SK-N-SH (cell line): ENCODE data around the gene CPNE1. TPM values are rescaled to one million over a fixed set of nuclear protein-coding genes. Genes with fewer than 3 reads are reported as not detected.

Source experiments
- CTCF ChIA-PET: fragments of 300-600, 350-600 bp; formaldehyde crosslinking; extraction: SDS; loops from one replicate; lab custom pipeline; 2021; lab: Yijun Ruan, JAX
- POLR2A ChIA-PET: fragments of 350-600 bp; sonication (Branson Sonifier 250); formaldehyde crosslinking; extraction: SDS; loops from one replicate; lab custom pipeline; 2020; ENCODE audit warnings: antibody characterized with exemption, inconsistent platforms; lab: Yijun Ruan, JAX
- DNase-seq: peaks from one replicate; pipeline ENCODE4 v3.0.0; 2012
- H2AFZ ChIP-seq: fragments of 200-600 bp; sonication (generic); 2 replicates; pipeline ENCODE4 v1.8.1; 2016; ENCODE audit warnings: antibody characterized with exemption, mild to moderate bottlenecking, low read depth
- H3F3A ChIP-seq: fragments of 200-600 bp; sonication (generic); replicated peaks from 2 replicates; pipeline ENCODE3; 2016; ENCODE audit warnings: antibody characterized with exemption, mild to moderate bottlenecking; ENCODE audit not compliant: insufficient read depth
- H3K27ac ChIP-seq, 2 experiments: fragments of 200-500 bp in 1 of 2; fragments of 200-600 bp in 1 of 2; sonication (Bioruptor generic) in 1 of 2; sonication (generic), shearing (Covaris generic) in 1 of 2; 2 replicates each; pipeline versions ENCODE4 v1.5.1 to v1.6.1; 2014 to 2016; ENCODE audit warnings: low read depth in 2 of 2, inconsistent platforms in 1 of 2, low read length in 1 of 2, mild to moderate bottlenecking in 1 of 2, mixed read lengths in 1 of 2
- H3K27me3 ChIP-seq: fragments of 200-600 bp; sonication (generic), shearing (Covaris generic); 2 replicates; pipeline ENCODE4 v1.6.1; 2016; ENCODE audit warnings: mixed run types; ENCODE audit not compliant: insufficient read depth
- H3K36me3 ChIP-seq, 2 experiments: fragments of 200-500 bp in 1 of 2; fragments of 200-600 bp in 1 of 2; sonication (Bioruptor generic) in 1 of 2; sonication (generic) in 1 of 2; replicated peaks in 1 of 2; 2 replicates each; pipeline versions ENCODE3 to v1.5.1; 2014 to 2016; ENCODE audit warnings: low read length in 1 of 2, mild to moderate bottlenecking in 1 of 2; ENCODE audit not compliant: insufficient read depth in 2 of 2, control insufficient read depth in 1 of 2
- H3K4me1 ChIP-seq, 2 experiments: fragments of 200-500 bp in 1 of 2; fragments of 200-600 bp in 1 of 2; sonication (Bioruptor generic) in 1 of 2; sonication (generic), shearing (Covaris generic) in 1 of 2; 2 replicates each; pipeline versions ENCODE4 v1.5.1 to v1.6.1; 2014 to 2016; ENCODE audit warnings: low read depth in 1 of 2, low read length in 1 of 2, mixed run types in 1 of 2; ENCODE audit not compliant: insufficient read depth in 2 of 2, control insufficient read depth in 1 of 2
- H3K4me2 ChIP-seq: fragments of 200-600 bp; sonication (generic), shearing (Covaris generic); 2 replicates; pipeline ENCODE4 v1.6.1; 2017; ENCODE audit warnings: mixed run types
- H3K4me3 ChIP-seq, 2 experiments: fragments of 200-500 bp in 1 of 2; fragments of 200-600 bp in 1 of 2; sonication (Bioruptor generic) in 1 of 2; sonication (generic), shearing (Covaris generic) in 1 of 2; 2 replicates each; pipeline versions ENCODE4 v1.5.1 to v1.8.1; 2014 to 2016; ENCODE audit warnings: low read depth in 2 of 2, inconsistent platforms in 1 of 2, low read length in 1 of 2, mild to moderate bottlenecking in 1 of 2, mixed read lengths in 1 of 2, moderate library complexity in 1 of 2
- H3K79me2 ChIP-seq: fragments of 200-600 bp; sonication (generic); 2 replicates; pipeline ENCODE4 v1.8.1; 2017; ENCODE audit warnings: mild to moderate bottlenecking; ENCODE audit not compliant: insufficient read depth
- H3K9ac ChIP-seq: fragments of 200-600 bp; sonication (generic); 2 replicates; pipeline ENCODE4 v1.6.1; 2017; ENCODE audit warnings: mixed run types
- H3K9me2 ChIP-seq: fragments of 200-600 bp; sonication (generic); 2 replicates; pipeline ENCODE4 v1.6.1; 2017; ENCODE audit warnings: mixed run types
- H3K9me3 ChIP-seq: fragments of 200-600 bp; sonication (generic); 2 replicates; pipeline ENCODE4 v1.6.1; 2017; ENCODE audit warnings: mixed run types, mild to moderate bottlenecking, moderate library complexity
- H4K20me1 ChIP-seq: fragments of 200-600 bp; sonication (generic); 2 replicates; pipeline ENCODE4 v1.6.1; 2017; ENCODE audit warnings: mild to moderate bottlenecking, mixed run types; ENCODE audit not compliant: insufficient read depth
- CHD2 ChIP-seq: fragments of 150-350 bp; IDR thresholded peaks from 2 replicates; pipeline ENCODE4 v1.6.1; 2018; ENCODE audit warnings: low read length; ENCODE audit not compliant: partially characterized antibody
- CTCF ChIP-seq: fragments of 200-600 bp; sonication (generic); IDR thresholded peaks from 2 replicates; pipeline ENCODE4 v1.6.1; 2017; ENCODE audit warnings: antibody characterized with exemption, mild to moderate bottlenecking, moderate library complexity
- ELF1 ChIP-seq: IDR thresholded peaks from 2 replicates; pipeline ENCODE4 v1.4.0; 2012
- EZH2phosphoT487 ChIP-seq: fragments of 200-600 bp; sonication (generic); IDR thresholded peaks from 2 replicates; pipeline ENCODE4 v1.6.1; 2017; ENCODE audit warnings: low read depth, mixed run types, mild to moderate bottlenecking, antibody characterized with exemption, moderate library complexity, borderline replicate concordance
- GABPA ChIP-seq: IDR thresholded peaks from 2 replicates; pipeline ENCODE4 v1.4.0; 2012; ENCODE audit warnings: low read depth, mild to moderate bottlenecking
- IRF3 ChIP-seq: fragments of 150-350 bp; IDR thresholded peaks from 2 replicates; pipeline ENCODE4 v1.6.1; 2016; ENCODE audit warnings: mild to moderate bottlenecking, low read depth, low read length
- MAX ChIP-seq: IDR thresholded peaks from 2 replicates; pipeline ENCODE4 v1.4.0; 2012; ENCODE audit warnings: low read depth
- MXI1 ChIP-seq: IDR thresholded peaks from 2 replicates; pipeline ENCODE4 v1.6.1; 2012; ENCODE audit warnings: mild to moderate bottlenecking, low read depth, low read length, improper control_type of control experiment
- NRF1 ChIP-seq: IDR thresholded peaks from 2 replicates; pipeline ENCODE4 v1.6.1; 2012; ENCODE audit warnings: low read depth, mild to moderate bottlenecking, low read length
- POLR2AphosphoS5 ChIP-seq: IDR thresholded peaks from 2 replicates; pipeline ENCODE4 v1.6.1; 2012; ENCODE audit warnings: low read depth, low read length
- RAD21 ChIP-seq: IDR thresholded peaks from 2 replicates; pipeline ENCODE4 v1.6.1; 2012; ENCODE audit warnings: mild to moderate bottlenecking, low read length
- RCOR1 ChIP-seq: fragments of 150-350 bp; IDR thresholded peaks from 2 replicates; pipeline ENCODE4 v1.6.1; 2017; ENCODE audit warnings: antibody characterized with exemption, low read length
- SMC3 ChIP-seq: IDR thresholded peaks from 2 replicates; pipeline ENCODE4 v1.6.1; 2012; ENCODE audit warnings: low read depth, low read length, improper control_type of control experiment
- USF1 ChIP-seq: IDR thresholded peaks from 2 replicates; pipeline ENCODE4 v1.4.0; 2012; ENCODE audit warnings: low read depth, borderline replicate concordance
- ZBTB33 ChIP-seq: IDR thresholded peaks from 2 replicates; pipeline ENCODE4 v1.4.0; 2012; ENCODE audit warnings: low read depth, borderline replicate concordance
- WGBS: methylation state at CpG from one replicate; pipeline ENCODE4 v1.1.6; 2017; ENCODE audit warnings: low lambda C conversion rate; 5-methylcytosine and 5-hydroxymethylcytosine counted together
- polyA plus RNA-seq, 3 experiments: library from polyadenylated mRNA; depleted of rRNA; stranded (reverse); fragments of >200 nt; gene quantifications; 2 replicates each; pipeline ENCODE4 v1.2.3, GENCODE V29; 2012

CPNE1 gene
- polyA plus RNA-seq, 1 of the 3 experiments (the other 2 are of a cell fraction): 279 TPM

- Histone ChIP-seq H4K20me1 (peaks cover 86% of the 10 kb centered on the region), H3K4me2 (no peak overlapping the region), H3K9me2 (no peaks in the 10 kb centered on the region), H3K4me3 (no peak overlapping the region), H3K27ac (peak overlapping the region in 1 of 2 experiments; percentile 42; a peak in 2 of 4 replicates), H3K9me3 (no peaks in the 10 kb centered on the region), H3F3A (peaks cover 92% of the 10 kb centered on the region), H3K9ac (no peak overlapping the region), H3K27me3 (no peaks in the 10 kb centered on the region), H3K36me3 (peaks cover 91 to 98% of the 10 kb centered on the region in 2 experiments), H2AFZ (no peak overlapping the region), H3K79me2 (peaks cover 93% of the 10 kb centered on the region), H3K4me1 (peaks cover 0 to 21% of the 10 kb centered on the region in 2 experiments; a peak in 3 of 4 replicates)
- CTCF ChIA-PET: interaction anchor here (1.0 to 4.3 kb wide), 5 partner anchors 10 to 207 kb away, joined by 3 to 18 read pairs (median 4); partner anchors contain the start of genes NFS1 and ROMO1
- DNase-seq: no peak
- TF ChIP-seq MAX: no peak
- no peak for TF ChIP-seq USF1
- TF ChIP-seq ELF1: no peak
- no peak for TF ChIP-seq RCOR1
- POLR2A ChIA-PET: no interaction called here
Observed at GRCh38 chr20:35710039-35710438, 45.3 kb upstream of the CPNE1 start.

- no peaks in the 10 kb centered on the region for H3K9me3 ChIP-seq
- no peak overlapping the region for H3K4me3 ChIP-seq
- H4K20me1 ChIP-seq: peaks cover 91% of the 10 kb centered on the region
- peaks cover 95% of the 10 kb centered on the region for H3F3A ChIP-seq
- WGBS: 68% methylated on average over 1 of the region's 1 CpG
- peaks cover 93% of the 10 kb centered on the region for H3K79me2 ChIP-seq
- peaks cover 0 to 21% of the 10 kb centered on the region in 2 experiments; a peak in 3 of 4 replicates for H3K4me1 ChIP-seq
- H3K27me3 ChIP-seq: no peaks in the 10 kb centered on the region
- peaks cover 91 to 98% of the 10 kb centered on the region in 2 experiments for H3K36me3 ChIP-seq
- no peak for DNase-seq
- no peak overlapping the region for H3K4me2 ChIP-seq
- CTCF ChIA-PET: interaction anchor here (1.0 to 4.3 kb wide), 5 partner anchors 9 to 206 kb away, joined by 3 to 18 read pairs (median 4); partner anchors contain the start of genes NFS1 and ROMO1
- TF ChIP-seq GABPA (no peak), EZH2phosphoT487 (no peak), POLR2AphosphoS5 (no peak), USF1 (no peak), CTCF (no peak), SMC3 (no peak), CHD2 (no peak), ZBTB33 (no peak), RAD21 (no peak), NRF1 (no peak), MXI1 (no peak), IRF3 (no peak)
- TF ChIP-seq, all 33 proteins: peak for 0
- Histone ChIP-seq H2AFZ (no peak overlapping the region), H3K9me2 (no peaks in the 10 kb centered on the region), H3K9ac (no peak overlapping the region; the same call in 1 of the 2 replicates), H3K27ac (peak overlapping the region; percentile 11 to 42; a peak in 2 of 4 replicates)
- POLR2A ChIA-PET: no interaction called here
Observed at GRCh38 chr20:35709259-35709658, 44.6 kb upstream of the CPNE1 start.
